ENCODE results near the gene TAX1BP1. TPM values are rescaled to one million over a fixed set of nuclear protein-coding genes. Genes with fewer than 3 reads are reported as not detected.

TAX1BP1 gene
- total RNA-seq, 1 experiment from 2014 or later = 33.0 TPM

DNA sequence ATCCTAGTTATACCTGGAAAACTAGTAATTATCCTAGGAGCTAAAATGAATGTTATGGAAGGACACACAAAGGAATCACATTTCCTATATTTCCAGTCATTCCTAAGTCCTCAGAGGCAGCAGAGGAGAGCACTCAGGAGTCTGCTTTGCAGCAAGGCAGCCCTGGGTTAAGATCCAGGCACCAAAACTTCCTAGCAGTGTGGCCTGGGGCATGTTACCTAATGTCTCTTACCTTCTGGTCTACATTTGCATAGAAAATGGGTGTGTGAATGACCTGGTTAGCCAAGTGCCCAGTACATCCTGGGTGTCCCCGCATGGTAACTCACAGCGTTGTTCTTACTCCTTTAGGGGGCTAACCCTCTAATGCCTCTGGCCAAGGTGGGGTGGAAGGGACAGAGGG, 135.9 kb downstream of the TAX1BP1 start:
- no peak for DNase-seq (ENCODE audit: low spot score)

- DNase-seq (ENCODE audit: low spot score) = no peak
Measured at GRCh38 chr7:27876756-27877155, 136.8 kb downstream of the TAX1BP1 start.

Other genes starting within 250 kb of the TAX1BP1 start
- gene HIBADH, start 77.3 kb upstream of the TAX1BP1 start, total RNA-seq (2014; rRNA removed; shearing (Covaris generic)) = 39.5 and 43.0 TPM in 2 replicates